Smooth muscle cell (in vitro differentiated cells): ENCODE data around the gene TADA1. TPM values are rescaled to one million over a fixed set of nuclear protein-coding genes. Genes with fewer than 3 reads are reported as not detected.
A peak's percentile ranks its signal among the peaks of the same experiment; 100 is the strongest.

Experiments used
- DNase-seq: peaks from one replicate; lab custom pipeline; 2025; ENCODE audit not compliant: unreplicated experiment; lab: John Stamatoyannopoulos, UW
- H2AFZ ChIP-seq: fragments of 200-600 bp; sonication (generic); 2 replicates; pipeline ENCODE4 v1.6.0; 2016; ENCODE audit warnings: antibody characterized with exemption, low read depth, mild to moderate bottlenecking
- H3F3A ChIP-seq: fragments of 200-600 bp; sonication (generic); 2 replicates; pipeline ENCODE4 v1.6.0; 2017; ENCODE audit warnings: antibody characterized with exemption, low read depth
- H3K27ac ChIP-seq: fragments of 200-600 bp; sonication (generic); 2 replicates; pipeline ENCODE4 v1.5.1; 2016; ENCODE audit warnings: low read depth, mild to moderate bottlenecking
- H3K27me3 ChIP-seq: fragments of 200-600 bp; sonication (generic); 2 replicates; pipeline ENCODE4 v1.6.1; 2016; ENCODE audit warnings: low read depth, mild to moderate bottlenecking
- H3K36me3 ChIP-seq: fragments of 200-600 bp; sonication (generic); 2 replicates; pipeline ENCODE4 v1.5.1; 2016; ENCODE audit warnings: low read depth
- H3K4me1 ChIP-seq: fragments of 200-600 bp; sonication (generic); 2 replicates; pipeline ENCODE4 v1.5.1; 2016; ENCODE audit warnings: low read depth
- H3K4me2 ChIP-seq: fragments of 200-600 bp; sonication (generic); 2 replicates; pipeline ENCODE4 v1.6.0; 2016; ENCODE audit warnings: mild to moderate bottlenecking
- H3K4me3 ChIP-seq: fragments of 200-600 bp; sonication (generic); 2 replicates; pipeline ENCODE4 v1.5.1; 2016; ENCODE audit warnings: mild to moderate bottlenecking
- H3K79me2 ChIP-seq: fragments of 200-600 bp; sonication (generic); 2 replicates; pipeline ENCODE4 v1.6.0; 2016; ENCODE audit warnings: low read depth, mild to moderate bottlenecking
- H3K9ac ChIP-seq: fragments of 200-600 bp; sonication (generic); 2 replicates; pipeline ENCODE4 v1.6.0; 2016; ENCODE audit warnings: low read depth
- H3K9me3 ChIP-seq: fragments of 200-600 bp; sonication (generic); replicated peaks from 2 replicates; pipeline ENCODE4 v1.5.1; 2016; ENCODE audit warnings: low read depth
- H4K20me1 ChIP-seq: fragments of 200-600 bp; sonication (generic); 2 replicates; pipeline ENCODE4 v1.6.0; 2016; ENCODE audit warnings: low read depth
- CTCF ChIP-seq: fragments of 200-600 bp; sonication (generic); IDR thresholded peaks from 2 replicates; pipeline ENCODE4 v1.5.1; 2017; ENCODE audit warnings: borderline replicate concordance, mild to moderate bottlenecking, antibody characterized with exemption; ENCODE audit not compliant: insufficient read depth, poor library complexity, severe bottlenecking
- WGBS: methylation state at CpG from one replicate; pipeline ENCODE4 v1.1.7; 2016; ENCODE audit warnings: low lambda C conversion rate; 5-methylcytosine and 5-hydroxymethylcytosine counted together
- polyA plus RNA-seq: library from polyadenylated mRNA; unstranded; fragments of >200 nt; fragmentation: Nextera tagmentation; extraction: Ambion mirVana; gene quantifications from 2 replicates; pipeline ENCODE4 v1.2.1, GENCODE V29; 2016
- total RNA-seq: library from RNA; depleted of rRNA; stranded (reverse); fragments of >200 nt; gene quantifications from 2 replicates; pipeline ENCODE4 v1.2.3, GENCODE V29; 2014

TADA1 gene
- total and polyA plus RNA-seq, 2 experiments from 2014 or later, result 12.2 to 16.3 TPM

- no peak overlapping the region for H3K4me3 ChIP-seq
- H3K4me2 ChIP-seq, result peak overlapping the region; percentile 50
- H2AFZ ChIP-seq, result no peak overlapping the region
- H3K36me3 ChIP-seq, result no peaks in the 10 kb centered on the region
- peaks cover 12% of the 10 kb centered on the region for H3F3A ChIP-seq
- peaks cover 12% of the 10 kb centered on the region for H3K4me1 ChIP-seq
- DNase-seq, result no peak
- H3K9me3 ChIP-seq, result no peaks in the 10 kb centered on the region
- H3K27ac ChIP-seq, result peak overlapping the region; percentile 77
- H4K20me1 ChIP-seq, result no peaks in the 10 kb centered on the region
- 56% methylated on average over 2 of the region's 2 CpGs for WGBS
- H3K79me2 ChIP-seq, result no peaks in the 10 kb centered on the region
- no peaks in the 10 kb centered on the region for H3K27me3 ChIP-seq
- no peak for TF ChIP-seq CTCF
- H3K9ac ChIP-seq, result peak overlapping the region; percentile 49
Measured at GRCh38 chr1:166905136-166905535, 29.1 kb upstream of the TADA1 start.

- no peak overlapping the region for H3K4me2 ChIP-seq
- H3K4me3 ChIP-seq, result no peak overlapping the region
- H3K79me2 ChIP-seq, result no peaks in the 10 kb centered on the region
- no peak overlapping the region for H3K27ac ChIP-seq
- H4K20me1 ChIP-seq, result no peaks in the 10 kb centered on the region
- H3K4me1 ChIP-seq, result peaks cover 12% of the 10 kb centered on the region
- no peaks in the 10 kb centered on the region for H3K27me3 ChIP-seq
- H3K36me3 ChIP-seq, result no peaks in the 10 kb centered on the region
- H2AFZ ChIP-seq, result no peak overlapping the region
- H3F3A ChIP-seq, result peaks cover 12% of the 10 kb centered on the region
- no peak overlapping the region for H3K9ac ChIP-seq
- 81% methylated on average over 1 of the region's 1 CpG for WGBS
- DNase-seq, result no peak
- H3K9me3 ChIP-seq, result no peaks in the 10 kb centered on the region
- no peak for TF ChIP-seq CTCF
Measured at GRCh38 chr1:166903232-166903631, 27.2 kb upstream of the TADA1 start.

GRCh38 chr1:166902279-166902678, 26.2 kb upstream of the TADA1 start:
- WGBS, result 96% methylated on average over 1 of the region's 1 CpG
- H3K4me2 ChIP-seq, result no peak overlapping the region
- H3K4me3 ChIP-seq, result no peak overlapping the region
- no peaks in the 10 kb centered on the region for H3K79me2 ChIP-seq
- no peak for DNase-seq
- H3K9ac ChIP-seq, result no peak overlapping the region
- H2AFZ ChIP-seq, result no peak overlapping the region
- no peaks in the 10 kb centered on the region for H3K9me3 ChIP-seq
- no peak overlapping the region for H3K27ac ChIP-seq
- H4K20me1 ChIP-seq, result no peaks in the 10 kb centered on the region
- TF ChIP-seq CTCF, result no peak
- H3K27me3 ChIP-seq, result no peaks in the 10 kb centered on the region
- peaks cover 12% of the 10 kb centered on the region for H3F3A ChIP-seq
- peaks cover 12% of the 10 kb centered on the region for H3K4me1 ChIP-seq
- no peaks in the 10 kb centered on the region for H3K36me3 ChIP-seq

- Histone ChIP-seq H3K79me2 (no peaks in the 10 kb centered on the region), H3K9me3 (no peaks in the 10 kb centered on the region), H3K27me3 (no peaks in the 10 kb centered on the region), H3K4me3 (no peak overlapping the region), H3K9ac (no peak overlapping the region), H3F3A (peaks cover 12% of the 10 kb centered on the region), H4K20me1 (no peaks in the 10 kb centered on the region), H3K4me1 (peaks cover 12% of the 10 kb centered on the region), H2AFZ (no peak overlapping the region), H3K27ac (no peak overlapping the region), H3K36me3 (no peaks in the 10 kb centered on the region), H3K4me2 (no peak overlapping the region)
- 57% methylated on average over 4 of the region's 4 CpGs for WGBS
- no peak for TF ChIP-seq CTCF
- no peak for DNase-seq
Measured at GRCh38 chr1:166900987-166901386, 24.9 kb upstream of the TADA1 start.
